Bronchial epithelial cell (primary cell): ENCODE measurements around the gene S100PBP. TPM values are rescaled to one million over a fixed set of nuclear protein-coding genes. Genes with fewer than 3 reads are reported as not detected.

Experiments used
- DNase-seq: peaks from one replicate; pipeline ENCODE4 v3.0.0-alpha.2; 2010; ENCODE audit warnings: low read depth
- FAIRE-seq: peaks from 2 replicates; lab custom pipeline; 2011; peaks lifted over from hg19 to GRCh38; lab: Jason Lieb, UNC
- H3K27me3 ChIP-seq: 2 replicates; pipeline ENCODE4 v1.5.1; 2011; ENCODE audit warnings: low read length; ENCODE audit not compliant: control insufficient read depth, insufficient read depth
- H3K36me3 ChIP-seq: 2 replicates; pipeline ENCODE4 v1.5.1; 2011; ENCODE audit warnings: low read length; ENCODE audit not compliant: control insufficient read depth, insufficient read depth
- H3K4me3 ChIP-seq: 2 replicates; pipeline ENCODE4 v1.5.1; 2011; ENCODE audit warnings: mild to moderate bottlenecking, low read depth, low read length, control low read depth
- total RNA-seq: library from RNA; depleted of rRNA; stranded (reverse); fragments of >200 nt; gene quantifications from 2 replicates; pipeline ENCODE4 v1.2.1, GENCODE V29; 2014
- TF ChIP-seq, protein P1 (sequence below): IDR thresholded peaks from 2 replicates; pipeline ENCODE4 v1.5.1; 2011; ENCODE audit warnings: mild to moderate bottlenecking, moderate library complexity, low read length, control low read depth, inconsistent platforms; ENCODE audit not compliant: insufficient read depth, severe bottlenecking

S100PBP gene
- total RNA-seq, 1 donor from 2014 or later: 20.5 TPM

DNA sequence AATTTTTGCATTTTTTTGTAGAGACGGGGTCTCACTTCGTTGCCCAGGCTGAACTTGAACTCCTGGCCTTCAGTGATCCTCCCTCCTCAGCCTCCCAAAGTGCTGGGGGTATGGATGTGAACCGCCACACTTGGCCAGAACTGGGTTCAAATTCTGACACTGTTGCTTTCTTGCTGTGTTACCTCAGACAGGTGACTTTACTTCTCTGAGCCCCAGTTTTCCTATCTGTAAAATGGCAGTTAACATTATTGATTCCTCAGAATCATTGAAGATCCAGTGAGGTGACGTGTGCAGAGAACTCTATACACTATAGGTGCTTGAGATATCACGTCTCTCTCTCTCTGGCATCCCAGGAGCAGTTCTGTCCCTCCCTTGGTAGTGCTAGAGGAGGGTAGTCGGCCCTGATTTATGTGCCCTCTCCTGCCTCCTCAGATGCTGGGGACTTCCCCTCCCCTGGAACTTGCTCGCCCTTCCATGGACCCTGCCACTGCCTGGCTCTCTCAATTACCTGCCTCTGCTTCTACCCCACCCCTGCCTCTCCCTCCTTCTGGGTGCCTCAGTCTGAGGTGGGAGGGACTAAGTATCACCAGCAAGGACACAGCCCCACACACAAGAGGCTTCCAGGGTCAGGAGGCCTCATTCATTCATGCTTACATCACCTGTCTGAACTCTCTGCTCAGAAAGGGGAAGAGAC lies 66.0 kb downstream of the S100PBP start:
- H3K4me3 ChIP-seq: no peak overlapping the region
- DNase-seq: no peak
- no peak for FAIRE-seq
- TF ChIP-seq, protein P1, sequence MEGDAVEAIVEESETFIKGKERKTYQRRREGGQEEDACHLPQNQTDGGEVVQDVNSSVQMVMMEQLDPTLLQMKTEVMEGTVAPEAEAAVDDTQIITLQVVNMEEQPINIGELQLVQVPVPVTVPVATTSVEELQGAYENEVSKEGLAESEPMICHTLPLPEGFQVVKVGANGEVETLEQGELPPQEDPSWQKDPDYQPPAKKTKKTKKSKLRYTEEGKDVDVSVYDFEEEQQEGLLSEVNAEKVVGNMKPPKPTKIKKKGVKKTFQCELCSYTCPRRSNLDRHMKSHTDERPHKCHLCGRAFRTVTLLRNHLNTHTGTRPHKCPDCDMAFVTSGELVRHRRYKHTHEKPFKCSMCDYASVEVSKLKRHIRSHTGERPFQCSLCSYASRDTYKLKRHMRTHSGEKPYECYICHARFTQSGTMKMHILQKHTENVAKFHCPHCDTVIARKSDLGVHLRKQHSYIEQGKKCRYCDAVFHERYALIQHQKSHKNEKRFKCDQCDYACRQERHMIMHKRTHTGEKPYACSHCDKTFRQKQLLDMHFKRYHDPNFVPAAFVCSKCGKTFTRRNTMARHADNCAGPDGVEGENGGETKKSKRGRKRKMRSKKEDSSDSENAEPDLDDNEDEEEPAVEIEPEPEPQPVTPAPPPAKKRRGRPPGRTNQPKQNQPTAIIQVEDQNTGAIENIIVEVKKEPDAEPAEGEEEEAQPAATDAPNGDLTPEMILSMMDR: no peak
- peaks cover 13% of the 10 kb centered on the region for H3K27me3 ChIP-seq
- no peaks in the 10 kb centered on the region for H3K36me3 ChIP-seq

DNA sequence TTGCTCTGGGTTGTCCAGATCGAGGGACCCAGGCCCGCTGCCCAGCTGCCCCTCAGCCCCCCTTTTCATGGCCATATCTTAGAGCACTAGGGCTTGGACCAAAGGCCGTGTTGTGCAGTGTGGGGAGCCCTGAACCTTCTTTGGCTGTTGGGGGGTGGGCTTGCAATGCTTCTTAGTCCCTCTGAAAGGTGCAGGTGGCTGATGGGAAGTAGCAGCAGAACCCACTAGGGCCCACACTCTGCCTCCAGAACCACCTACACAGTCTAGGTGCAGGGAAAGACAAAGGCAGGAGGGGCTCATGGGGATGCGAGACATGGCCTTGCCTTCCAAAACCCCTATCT lies 66.5 kb downstream of the S100PBP start:
- Histone ChIP-seq H3K36me3 (no peaks in the 10 kb centered on the region), H3K4me3 (no peak overlapping the region), H3K27me3 (peaks cover 13% of the 10 kb centered on the region)
- FAIRE-seq: no peak
- TF ChIP-seq, protein P1: no peak
- no peak for DNase-seq

DNA sequence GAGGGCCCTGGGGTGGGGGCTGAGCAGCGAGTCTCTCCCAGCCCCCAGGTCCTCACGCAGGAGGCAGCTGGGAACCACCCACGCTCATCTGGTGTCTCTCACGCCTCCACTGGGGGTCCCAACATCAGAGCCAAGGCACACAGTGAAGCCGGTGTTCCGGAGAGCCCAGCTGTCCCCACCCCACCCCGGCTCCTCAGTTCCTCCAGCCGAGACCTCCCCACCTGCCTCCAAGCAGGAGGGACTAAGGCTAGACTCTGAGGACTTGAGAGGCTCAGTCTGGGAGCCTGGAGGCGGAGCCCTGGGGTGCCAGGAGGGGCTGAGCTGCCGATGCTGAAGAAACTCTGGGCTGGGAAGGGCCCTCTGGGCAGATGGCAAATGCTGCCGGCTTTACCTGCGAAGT lies 67.3 kb downstream of the S100PBP start:
- H3K4me3 ChIP-seq: no peak overlapping the region
- FAIRE-seq: no peak
- H3K36me3 ChIP-seq: no peaks in the 10 kb centered on the region
- TF ChIP-seq, protein P1: no peak
- DNase-seq: no peak
- peaks cover 13% of the 10 kb centered on the region for H3K27me3 ChIP-seq

DNA sequence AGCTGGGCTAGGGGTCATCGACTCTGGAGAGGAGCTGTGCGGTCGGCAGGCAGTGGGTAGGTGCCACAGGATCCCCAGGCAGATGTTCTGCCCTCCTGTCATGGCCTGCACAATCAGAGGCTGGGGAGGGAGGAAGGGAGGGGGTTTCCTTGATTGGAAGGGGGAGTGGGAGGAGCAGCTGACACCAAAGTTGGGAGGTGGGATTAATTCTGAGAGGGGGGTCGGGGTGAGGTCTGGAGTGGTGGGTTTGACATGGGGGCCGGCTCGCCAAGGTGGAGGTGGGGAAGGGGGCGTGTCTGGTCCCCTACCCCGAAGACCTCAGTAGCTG lies 68.2 kb downstream of the S100PBP start:
- no peak overlapping the region for H3K4me3 ChIP-seq
- TF ChIP-seq, protein P1: no peak
- H3K36me3 ChIP-seq: no peaks in the 10 kb centered on the region
- FAIRE-seq (no peak), DNase-seq (no peak)
- peaks cover 13% of the 10 kb centered on the region for H3K27me3 ChIP-seq

DNA sequence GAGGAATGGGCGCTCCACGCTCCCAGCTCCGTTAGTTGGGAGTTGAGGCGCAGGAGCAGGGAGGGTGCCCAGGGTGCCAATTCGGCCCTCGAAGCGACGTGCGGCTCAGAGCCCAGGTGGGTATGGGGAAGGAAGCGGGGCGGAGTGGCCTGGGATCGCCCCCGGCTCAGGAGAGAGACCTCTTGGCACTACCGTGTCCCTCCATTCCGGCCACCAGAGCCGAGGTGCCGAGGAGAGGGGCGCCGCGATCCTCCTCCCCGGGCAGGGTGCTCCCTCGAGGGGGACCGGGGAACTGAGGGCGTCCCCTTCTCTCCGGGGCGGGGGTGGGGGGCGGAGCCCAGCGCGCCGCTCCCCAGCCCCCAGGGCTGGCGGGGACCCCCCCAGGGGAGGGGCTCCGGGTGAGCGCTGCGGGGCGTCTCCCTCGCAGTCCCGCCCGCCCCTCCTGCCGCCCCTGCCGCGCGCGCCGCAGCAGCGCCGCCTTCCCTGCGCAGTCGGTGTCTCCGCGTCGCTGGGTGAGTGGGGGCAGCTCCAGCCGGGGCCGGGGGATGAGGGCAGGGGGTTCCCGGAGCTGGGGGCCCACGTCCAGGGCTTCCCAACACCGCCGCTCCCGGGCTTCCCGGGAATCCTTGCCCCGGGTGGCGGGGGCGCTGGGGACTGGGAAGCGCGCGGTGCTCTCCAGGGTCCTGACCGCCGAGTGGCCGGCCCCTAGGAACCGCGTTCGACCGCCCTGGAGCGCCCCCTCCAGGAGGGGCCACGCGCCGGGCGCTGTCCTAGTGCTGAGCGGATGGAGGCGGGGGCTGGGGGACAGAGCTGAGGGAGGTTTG lies 68.8 kb downstream of the S100PBP start, which contains the start of gene HPCA:
Gene HPCA, plus strand, starts transcription at position 488 of the 824 bp plus-strand sequence. CDS start 2,408 bp downstream, outside the sequence.
- no peak for DNase-seq
- TF ChIP-seq, protein P1: peak; percentile 91
- Histone ChIP-seq H3K27me3 (peaks cover 13% of the 10 kb centered on the region), H3K36me3 (no peaks in the 10 kb centered on the region), H3K4me3 (no peak within 1 kb of the TSS)
- no peak for FAIRE-seq
